Airway epithelial cell (primary cell): ENCODE measurements around the gene KIF14. TPM values are rescaled to one million over a fixed set of nuclear protein-coding genes. Genes with fewer than 3 reads are reported as not detected.

Source experiments
- total RNA-seq: library from RNA; depleted of rRNA; stranded (reverse); fragments of >200 nt; gene quantifications from 2 replicates; pipeline ENCODE4 v1.2.3, GENCODE V29; 2015

KIF14 gene, protein sequence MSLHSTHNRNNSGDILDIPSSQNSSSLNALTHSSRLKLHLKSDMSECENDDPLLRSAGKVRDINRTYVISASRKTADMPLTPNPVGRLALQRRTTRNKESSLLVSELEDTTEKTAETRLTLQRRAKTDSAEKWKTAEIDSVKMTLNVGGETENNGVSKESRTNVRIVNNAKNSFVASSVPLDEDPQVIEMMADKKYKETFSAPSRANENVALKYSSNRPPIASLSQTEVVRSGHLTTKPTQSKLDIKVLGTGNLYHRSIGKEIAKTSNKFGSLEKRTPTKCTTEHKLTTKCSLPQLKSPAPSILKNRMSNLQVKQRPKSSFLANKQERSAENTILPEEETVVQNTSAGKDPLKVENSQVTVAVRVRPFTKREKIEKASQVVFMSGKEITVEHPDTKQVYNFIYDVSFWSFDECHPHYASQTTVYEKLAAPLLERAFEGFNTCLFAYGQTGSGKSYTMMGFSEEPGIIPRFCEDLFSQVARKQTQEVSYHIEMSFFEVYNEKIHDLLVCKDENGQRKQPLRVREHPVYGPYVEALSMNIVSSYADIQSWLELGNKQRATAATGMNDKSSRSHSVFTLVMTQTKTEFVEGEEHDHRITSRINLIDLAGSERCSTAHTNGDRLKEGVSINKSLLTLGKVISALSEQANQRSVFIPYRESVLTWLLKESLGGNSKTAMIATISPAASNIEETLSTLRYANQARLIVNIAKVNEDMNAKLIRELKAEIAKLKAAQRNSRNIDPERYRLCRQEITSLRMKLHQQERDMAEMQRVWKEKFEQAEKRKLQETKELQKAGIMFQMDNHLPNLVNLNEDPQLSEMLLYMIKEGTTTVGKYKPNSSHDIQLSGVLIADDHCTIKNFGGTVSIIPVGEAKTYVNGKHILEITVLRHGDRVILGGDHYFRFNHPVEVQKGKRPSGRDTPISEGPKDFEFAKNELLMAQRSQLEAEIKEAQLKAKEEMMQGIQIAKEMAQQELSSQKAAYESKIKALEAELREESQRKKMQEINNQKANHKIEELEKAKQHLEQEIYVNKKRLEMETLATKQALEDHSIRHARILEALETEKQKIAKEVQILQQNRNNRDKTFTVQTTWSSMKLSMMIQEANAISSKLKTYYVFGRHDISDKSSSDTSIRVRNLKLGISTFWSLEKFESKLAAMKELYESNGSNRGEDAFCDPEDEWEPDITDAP (N-terminal part only)
- total RNA-seq: 9.9 and 10.2 TPM in 2 replicates

GRCh38 chr1:200620273-200621131 is at the start of gene KIF14:
KIF14 (minus strand) TSS chr1:200620751; CDS start chr1:200618723, 2,028 bp downstream.

GRCh38 chr1:200669314-200670241 is 49.0 kb upstream of the KIF14 start, which contains the start of gene DDX59:
DDX59 (minus strand) TSS chr1:200669907; CDS start chr1:200666740, 3,167 bp downstream.

Other genes with a start within 250 kb of the KIF14 start
- gene ZNF281, start 210.7 kb downstream of the KIF14 start, total RNA-seq: 8.4 and 14.9 TPM in 2 replicates
- 6.7 and 10.6 TPM in 2 replicates for gene DDX59, start 49.2 kb upstream of the KIF14 start, total RNA-seq
- gene CAMSAP2, start 118.1 kb upstream of the KIF14 start, total RNA-seq: 18.6 and 29.7 TPM in 2 replicates